ENCODE results near the gene OPCML. TPM values are rescaled to one million over a fixed set of nuclear protein-coding genes. Genes with fewer than 3 reads are reported as not detected.

Gene OPCML
- total RNA-seq, 1 donor from 2014 or later, result 0.12 TPM

DNA sequence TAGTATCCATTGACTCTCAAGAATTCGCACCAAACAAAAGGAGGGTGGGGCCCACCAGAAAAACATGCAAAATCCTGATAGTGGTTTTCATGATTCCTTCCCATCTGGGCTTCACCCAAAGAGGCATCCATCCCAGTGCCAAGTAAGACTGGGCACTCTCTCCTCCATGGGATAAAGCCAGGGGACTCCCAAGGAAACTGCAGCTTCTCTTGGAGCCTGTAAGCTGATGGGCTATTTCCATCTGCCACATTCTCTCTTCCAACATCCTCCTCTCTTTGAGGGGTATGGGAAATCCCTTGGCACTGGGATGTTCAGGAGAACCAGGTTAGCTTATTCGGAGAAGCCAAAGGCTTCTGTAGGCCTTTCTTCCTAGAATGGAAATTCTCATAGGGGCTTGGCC is 10.8 kb downstream of the OPCML start:
- TF ChIP-seq, protein P1, sequence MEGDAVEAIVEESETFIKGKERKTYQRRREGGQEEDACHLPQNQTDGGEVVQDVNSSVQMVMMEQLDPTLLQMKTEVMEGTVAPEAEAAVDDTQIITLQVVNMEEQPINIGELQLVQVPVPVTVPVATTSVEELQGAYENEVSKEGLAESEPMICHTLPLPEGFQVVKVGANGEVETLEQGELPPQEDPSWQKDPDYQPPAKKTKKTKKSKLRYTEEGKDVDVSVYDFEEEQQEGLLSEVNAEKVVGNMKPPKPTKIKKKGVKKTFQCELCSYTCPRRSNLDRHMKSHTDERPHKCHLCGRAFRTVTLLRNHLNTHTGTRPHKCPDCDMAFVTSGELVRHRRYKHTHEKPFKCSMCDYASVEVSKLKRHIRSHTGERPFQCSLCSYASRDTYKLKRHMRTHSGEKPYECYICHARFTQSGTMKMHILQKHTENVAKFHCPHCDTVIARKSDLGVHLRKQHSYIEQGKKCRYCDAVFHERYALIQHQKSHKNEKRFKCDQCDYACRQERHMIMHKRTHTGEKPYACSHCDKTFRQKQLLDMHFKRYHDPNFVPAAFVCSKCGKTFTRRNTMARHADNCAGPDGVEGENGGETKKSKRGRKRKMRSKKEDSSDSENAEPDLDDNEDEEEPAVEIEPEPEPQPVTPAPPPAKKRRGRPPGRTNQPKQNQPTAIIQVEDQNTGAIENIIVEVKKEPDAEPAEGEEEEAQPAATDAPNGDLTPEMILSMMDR (IDR thresholded peaks at IDR 0.05), result no peak
- ATAC-seq (no peak), DNase-seq (no peak)
- no peak overlapping the region for H3K27ac ChIP-seq
- no peak overlapping the region for H3K4me3 ChIP-seq
- intact Hi-C loops (cut with DNase I), result no loop called here
- H3K27me3 ChIP-seq (ENCODE audit: low read depth), result no peaks in the 10 kb centered on the region
- no peaks in the 10 kb centered on the region for H3K4me1 ChIP-seq
- no peaks in the 10 kb centered on the region for H3K36me3 ChIP-seq
- no peaks in the 10 kb centered on the region for H3K9me3 ChIP-seq

DNA sequence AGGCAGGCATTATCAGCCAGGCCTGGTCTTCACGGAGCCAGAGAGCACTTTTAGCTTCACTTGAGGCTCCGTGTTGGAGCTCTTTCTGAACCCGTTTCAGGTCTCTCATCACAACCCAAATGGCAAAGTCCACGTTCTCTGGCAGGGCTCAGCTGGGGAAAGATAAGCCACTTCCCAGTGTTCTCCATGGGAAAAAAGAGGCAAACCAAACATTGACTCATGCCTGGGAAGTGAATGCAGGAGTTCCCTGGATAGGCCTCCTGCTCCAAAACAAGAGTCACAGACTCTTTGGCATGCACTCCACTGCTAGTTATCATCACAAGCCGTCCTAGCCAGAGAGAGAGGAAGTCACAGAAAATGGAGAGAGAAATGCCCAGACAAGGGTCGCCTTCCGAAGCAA is 11.6 kb downstream of the OPCML start:
- Histone ChIP-seq H3K27me3 (ENCODE audit: low read depth) (no peaks in the 10 kb centered on the region), H3K4me1 (no peaks in the 10 kb centered on the region), H3K9me3 (no peaks in the 10 kb centered on the region), H3K4me3 (no peak overlapping the region), H3K36me3 (no peaks in the 10 kb centered on the region), H3K27ac (no peak overlapping the region)
- TF ChIP-seq, protein P1 (IDR thresholded peaks at IDR 0.05), result no peak
- intact Hi-C loops (cut with DNase I), result no loop called here
- DNase-seq (no peak), ATAC-seq (no peak)

DNA sequence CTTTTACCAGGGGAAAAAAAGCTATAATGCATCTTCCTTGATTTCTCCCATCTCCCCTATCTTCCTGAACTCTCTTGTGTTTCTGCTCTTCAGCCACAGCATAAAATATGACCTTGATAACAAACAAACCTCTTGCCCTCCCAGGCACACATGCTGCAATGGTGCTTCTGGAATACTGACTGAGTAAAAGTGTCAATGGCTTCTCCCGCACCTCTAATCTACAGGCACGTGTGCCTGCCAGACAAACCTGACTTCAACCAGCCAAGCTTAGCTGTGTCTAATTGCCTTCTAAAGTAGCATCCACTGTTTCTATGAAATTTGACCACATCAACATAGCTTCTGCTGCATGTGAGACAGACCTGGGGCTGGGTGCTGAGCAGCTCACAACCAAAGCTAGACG is 12.7 kb downstream of the OPCML start:
- Histone ChIP-seq H3K4me3 (no peak overlapping the region), H3K4me1 (no peaks in the 10 kb centered on the region), H3K36me3 (no peaks in the 10 kb centered on the region), H3K27ac (no peak overlapping the region), H3K27me3 (ENCODE audit: low read depth) (no peaks in the 10 kb centered on the region), H3K9me3 (no peaks in the 10 kb centered on the region)
- no peak for DNase-seq
- TF ChIP-seq, protein P1 (IDR thresholded peaks at IDR 0.05), result no peak
- ATAC-seq, result no peak
- intact Hi-C loops (cut with DNase I), result no loop called here

DNA sequence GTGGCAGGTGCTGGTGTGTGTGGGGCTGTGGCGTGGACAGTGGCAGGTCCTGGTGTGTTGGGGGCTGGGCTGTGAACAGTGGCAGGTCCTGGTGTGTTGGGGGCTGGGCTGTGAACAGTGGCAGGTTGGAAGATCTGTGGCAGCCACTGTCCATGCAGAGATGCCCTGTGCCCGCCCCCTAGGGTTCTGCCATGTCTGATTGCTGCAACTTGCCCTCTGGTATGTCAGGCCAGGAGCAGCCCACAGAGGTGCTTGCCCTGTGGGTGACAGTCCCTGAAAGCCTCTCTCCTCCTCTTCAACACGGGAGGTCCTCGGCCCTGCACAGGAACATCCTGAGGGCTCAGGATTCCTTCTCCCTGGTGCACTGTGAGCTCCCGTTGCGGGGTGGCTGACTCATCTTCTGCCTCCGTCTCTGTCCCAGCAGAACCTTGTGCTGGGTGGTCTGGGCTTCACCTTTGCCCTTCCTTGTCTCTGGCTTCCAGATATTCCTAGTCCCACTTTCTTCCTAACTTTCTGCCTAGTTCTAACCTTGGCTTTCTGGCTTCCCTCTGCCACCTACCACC is 13.5 kb downstream of the OPCML start:
- intact Hi-C loops (cut with DNase I), result no loop called here
- TF ChIP-seq, protein P1 (IDR thresholded peaks at IDR 0.05), result no peak
- H3K4me1 ChIP-seq, result no peaks in the 10 kb centered on the region
- no peaks in the 10 kb centered on the region for H3K27me3 ChIP-seq (ENCODE audit: low read depth)
- DNase-seq (no peak), ATAC-seq (no peak)
- no peak overlapping the region for H3K27ac ChIP-seq
- H3K9me3 ChIP-seq, result no peaks in the 10 kb centered on the region
- H3K4me3 ChIP-seq, result no peak overlapping the region
- no peaks in the 10 kb centered on the region for H3K36me3 ChIP-seq

DNA sequence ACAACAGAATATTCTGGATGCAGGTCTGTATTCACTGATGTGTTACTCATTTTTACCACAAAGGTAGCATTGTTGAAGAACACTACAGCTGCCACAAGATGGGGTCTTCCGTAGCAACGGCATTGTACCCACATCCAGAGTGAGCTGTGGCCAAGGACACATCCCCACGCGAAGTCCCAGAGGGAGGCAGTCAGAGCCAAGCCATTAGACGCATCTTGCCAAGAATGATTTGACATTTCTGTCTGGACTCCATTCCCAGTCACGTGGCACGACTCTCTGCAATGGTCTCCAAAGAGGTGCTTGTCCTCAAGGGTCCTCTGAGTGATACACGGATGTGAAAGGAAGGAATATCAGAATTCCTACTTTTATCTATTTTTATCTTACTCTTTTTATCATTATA is 15.5 kb downstream of the OPCML start:
- Histone ChIP-seq H3K27ac (no peak overlapping the region), H3K36me3 (no peaks in the 10 kb centered on the region), H3K27me3 (ENCODE audit: low read depth) (no peaks in the 10 kb centered on the region), H3K4me1 (no peaks in the 10 kb centered on the region), H3K4me3 (no peak overlapping the region), H3K9me3 (no peaks in the 10 kb centered on the region)
- intact Hi-C loops (cut with DNase I), result no loop called here
- no peak for DNase-seq
- ATAC-seq, result no peak
- TF ChIP-seq, protein P1 (IDR thresholded peaks at IDR 0.05), result no peak

DNA sequence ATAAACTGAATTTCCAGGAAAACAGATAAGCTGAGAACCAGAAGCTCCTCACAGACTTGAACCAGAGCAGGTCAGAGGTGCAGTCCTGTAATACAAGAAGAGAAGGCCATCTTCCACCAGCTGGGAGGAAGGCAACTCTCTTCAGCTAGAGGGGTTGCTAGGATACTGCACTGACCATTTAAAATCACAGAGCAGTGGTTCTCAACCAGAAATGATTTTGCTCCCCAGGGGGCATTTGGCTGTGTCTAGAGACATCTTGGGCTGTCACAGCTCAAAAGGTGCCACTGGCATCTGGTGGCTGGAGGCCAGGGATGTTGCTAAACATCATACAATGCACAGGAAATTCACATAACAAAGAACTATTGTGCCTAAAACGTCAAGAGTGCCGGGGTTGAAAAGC is 17.2 kb downstream of the OPCML start:
- no peak for ATAC-seq
- DNase-seq, result no peak
- intact Hi-C loops (cut with DNase I), result no loop called here

More for the DNA sequence above, 17.2 kb downstream of the OPCML start:
- Histone ChIP-seq H3K27ac (no peak overlapping the region), H3K9me3 (no peaks in the 10 kb centered on the region), H3K36me3 (no peaks in the 10 kb centered on the region), H3K27me3 (ENCODE audit: low read depth) (no peaks in the 10 kb centered on the region), H3K4me3 (no peak overlapping the region), H3K4me1 (no peaks in the 10 kb centered on the region)
- TF ChIP-seq, protein P1 (IDR thresholded peaks at IDR 0.05), result no peak

Measured in lower lobe of right lung (tissue), 2 donors.